Suppressor macrophage treated with lipopolysaccharide for 1 hour (primary cell): ENCODE data around the gene IGLL5.
A peak's percentile ranks its signal among the peaks of the same experiment; 100 is the strongest.

Experiments
- DNase-seq, 3 donors: peaks; one replicate each; pipeline ENCODE4 v3.0.0-alpha.2; 2020 to 2022

Gene IGLL5

GRCh38 chr22:22887621-22888503 is at the start of gene IGLL5:
Gene IGLL5 (plus strand): TSS chr22:22887816. CDS start chr22:22888054, 238 bp downstream.
- no peak for DNase-seq

DNA sequence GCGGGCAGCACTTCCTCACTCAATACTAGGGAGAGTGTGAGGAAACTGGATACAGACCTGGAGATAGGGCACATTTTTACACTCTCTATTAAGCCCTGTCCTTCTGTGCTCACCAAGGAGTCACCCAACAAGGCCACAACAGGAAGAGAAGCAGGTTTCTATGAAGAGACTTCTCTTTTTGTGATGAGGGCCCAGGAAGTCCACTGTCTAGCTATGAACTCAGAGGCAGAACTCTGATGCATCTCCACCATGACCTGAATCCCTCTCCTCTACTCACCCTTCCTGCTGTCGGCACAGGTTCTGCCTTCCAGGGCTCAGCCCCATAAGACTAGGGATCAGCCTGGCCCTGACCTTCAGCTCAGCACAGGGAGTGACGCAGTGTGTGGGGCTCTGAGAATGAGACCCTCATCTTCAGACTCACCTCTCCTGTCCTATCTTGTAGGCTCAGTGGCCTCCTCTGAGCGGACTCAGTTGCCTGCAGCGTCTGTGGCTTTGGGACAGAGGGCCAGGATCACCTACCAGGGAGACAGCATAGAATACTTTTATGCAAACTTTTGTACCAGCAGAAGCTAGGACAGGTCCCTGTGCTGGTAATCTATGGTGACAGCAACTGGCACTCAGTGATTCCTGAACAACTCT is 49.3 kb upstream of the IGLL5 start:
- DNase-seq = peak; percentile 60 to 64 (median 64)

DNA sequence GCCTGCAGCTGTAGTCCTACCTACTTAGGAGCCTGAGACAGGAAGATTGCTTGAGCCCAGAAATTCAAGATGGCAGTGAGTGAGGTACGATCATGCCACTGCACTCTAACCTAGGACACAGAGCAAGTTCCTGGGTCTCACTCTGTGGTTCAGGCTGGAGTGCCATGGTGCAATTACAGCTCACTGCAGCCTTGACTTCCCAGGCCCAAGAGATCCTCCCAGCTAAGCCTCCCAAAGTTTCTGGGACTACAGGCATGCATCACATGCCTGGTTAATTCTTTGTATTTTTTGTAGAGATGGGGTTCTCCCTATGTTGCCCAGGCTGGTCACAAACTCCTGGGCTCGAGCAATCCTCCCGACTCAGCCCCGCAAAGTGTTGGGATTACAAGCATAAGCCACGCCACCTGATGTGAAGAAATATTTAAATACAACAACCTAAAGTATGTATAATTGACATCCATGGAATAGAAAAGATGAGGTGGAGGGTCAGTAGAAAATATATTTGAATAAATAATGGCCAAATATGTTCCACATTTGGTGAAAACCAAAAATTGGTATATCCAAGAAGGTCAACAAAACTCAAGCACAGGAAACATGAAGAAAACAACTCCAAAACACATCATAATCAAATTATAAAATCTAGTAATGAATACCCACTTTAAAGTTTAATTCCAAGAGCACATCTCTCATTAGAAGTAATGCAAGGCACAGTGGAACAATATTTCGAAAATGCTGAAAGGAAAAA is 47.9 kb upstream of the IGLL5 start:
- DNase-seq = no peak

- DNase-seq = peak; percentile 53 to 70 (median 68)
Measured at GRCh38 chr22:22840780-22841179, 46.8 kb upstream of the IGLL5 start.

GRCh38 chr22:22841598-22841997 is 46.0 kb upstream of the IGLL5 start:
- no peak for DNase-seq

DNA sequence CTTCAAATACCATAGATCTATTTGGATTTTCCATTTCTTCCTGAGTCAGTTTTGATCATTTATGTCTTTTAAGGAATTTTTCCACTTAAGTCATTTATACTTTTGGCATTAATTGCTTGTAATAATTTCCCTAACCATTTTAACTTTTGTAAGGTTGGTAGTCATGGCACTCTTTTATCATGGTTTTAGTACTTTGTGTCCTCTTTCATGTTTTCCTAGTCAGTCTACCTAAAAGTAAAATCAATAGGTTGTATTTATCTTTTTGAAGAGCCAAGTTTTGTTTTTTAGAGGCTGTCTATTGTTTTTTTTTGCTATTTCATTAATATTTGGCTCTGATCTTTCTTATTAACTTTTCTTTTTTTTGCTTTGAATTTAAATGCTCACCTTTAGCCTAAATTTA is 45.5 kb upstream of the IGLL5 start:
- DNase-seq = no peak

DNA sequence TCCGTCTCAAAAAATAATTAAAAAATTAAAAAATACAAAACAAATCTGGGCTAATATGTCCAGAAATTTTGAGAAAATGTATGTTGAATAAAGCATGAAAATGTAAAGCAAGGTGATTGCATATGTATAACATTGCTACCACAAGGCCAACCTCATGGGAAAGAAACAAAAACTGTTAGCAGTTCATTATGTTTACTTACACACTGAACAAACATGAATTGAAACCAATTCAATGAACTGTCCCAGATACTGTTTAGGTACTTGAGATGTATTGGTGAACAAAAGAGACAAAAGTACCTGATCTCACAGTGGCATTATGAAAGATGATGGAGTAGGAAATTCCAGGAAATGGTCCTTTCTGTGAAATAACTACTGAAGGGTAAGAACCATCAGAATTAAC is 43.8 kb upstream of the IGLL5 start:
- no peak for DNase-seq

- DNase-seq = peak in 2 of 3 donors; percentile 35 to 53
Measured at GRCh38 chr22:22847241-22847640, 40.4 kb upstream of the IGLL5 start.

- DNase-seq = peak; percentile 74 to 83 (median 78)
Measured at GRCh38 chr22:22848364-22848866, 39.2 kb upstream of the IGLL5 start.

GRCh38 chr22:22849640-22850610 is 37.7 kb upstream of the IGLL5 start:
- no peak for DNase-seq

GRCh38 chr22:22851969-22852368 is 35.6 kb upstream of the IGLL5 start:
- DNase-seq = no peak

DNA sequence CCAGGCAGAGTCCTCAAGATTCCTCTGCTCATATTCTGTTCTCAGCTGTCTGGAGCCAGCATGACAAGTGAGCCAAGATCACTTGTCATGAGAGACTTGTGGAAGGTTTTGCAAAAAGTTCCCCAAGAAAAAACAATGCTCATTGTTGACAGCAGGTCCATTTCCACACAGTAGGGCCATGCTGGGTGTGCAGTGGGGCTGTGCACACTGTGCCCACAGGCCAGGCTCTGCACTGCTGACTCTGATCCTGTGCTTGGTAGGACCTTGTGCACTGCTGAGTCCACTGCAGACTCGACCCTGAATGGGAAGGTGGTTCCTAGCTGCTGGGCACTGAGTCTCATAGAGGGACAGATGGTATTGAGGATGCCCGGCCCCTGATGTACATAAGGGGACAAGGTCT is 33.9 kb upstream of the IGLL5 start:
- no peak for DNase-seq

- DNase-seq = no peak
Measured at GRCh38 chr22:22854466-22854865, 33.1 kb upstream of the IGLL5 start.

GRCh38 chr22:22855085-22855484 is 32.5 kb upstream of the IGLL5 start:
- DNase-seq = no peak

- peak; percentile 60 to 86 (median 70) for DNase-seq
Measured at GRCh38 chr22:22855617-22856308, 31.9 kb upstream of the IGLL5 start.

DNA sequence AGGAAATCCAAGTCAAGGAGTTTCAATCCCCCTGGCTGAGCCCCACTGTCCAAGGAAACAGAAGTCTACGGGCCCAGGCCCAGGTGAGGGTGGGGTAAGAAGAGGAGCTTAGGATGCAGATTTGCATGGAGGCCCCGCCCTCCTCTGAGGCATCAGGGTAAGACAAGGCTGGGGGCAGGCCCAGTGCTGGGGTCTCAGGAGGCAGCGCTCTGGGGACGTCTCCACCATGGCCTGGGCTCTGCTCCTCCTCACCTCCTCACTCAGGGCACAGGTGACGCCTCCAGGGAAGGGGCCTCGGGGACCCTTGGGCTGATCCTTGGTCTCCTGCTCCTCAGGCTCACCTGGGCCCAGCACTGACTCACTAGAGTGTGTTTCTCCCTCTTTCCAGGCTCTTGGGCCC is 31.3 kb upstream of the IGLL5 start:
- no peak for DNase-seq

DNA sequence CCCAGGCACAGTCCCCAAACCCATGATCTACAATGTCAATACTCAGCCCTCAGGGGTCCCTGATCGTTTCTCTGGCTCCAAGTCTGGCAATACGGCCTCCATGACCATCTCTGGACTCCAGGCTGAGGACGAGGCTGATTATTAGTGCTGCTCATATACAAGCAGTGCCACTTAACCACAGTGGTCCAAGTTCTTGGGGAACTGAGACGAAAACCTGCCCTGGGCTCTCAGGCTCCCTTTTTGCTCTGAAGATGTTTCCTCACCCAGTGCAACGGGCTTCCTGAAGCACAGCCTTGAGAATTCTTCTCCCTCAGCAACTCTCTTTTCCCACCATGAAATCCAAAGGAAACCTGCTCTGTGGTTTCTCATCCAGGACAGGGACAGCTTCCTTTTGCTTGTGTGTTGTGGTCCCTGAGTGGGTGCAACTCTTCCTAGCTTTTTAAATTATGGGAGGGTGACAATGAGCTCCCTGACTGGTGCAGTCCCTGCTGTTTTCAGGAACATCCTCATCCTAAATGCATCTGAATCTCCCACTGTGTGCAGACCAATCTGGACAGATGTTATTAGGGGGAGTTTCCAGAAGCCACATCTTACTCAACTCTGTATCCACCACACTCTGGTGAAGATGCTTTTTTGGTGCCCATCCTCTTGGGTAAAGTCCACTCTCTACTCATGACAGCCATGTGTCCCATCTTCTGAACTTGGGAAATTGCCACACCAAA is 30.6 kb upstream of the IGLL5 start:
- DNase-seq = peak in 2 of 3 donors; percentile 9 to 24

- no peak for DNase-seq
Measured at GRCh38 chr22:22857607-22858558, 29.7 kb upstream of the IGLL5 start.

GRCh38 chr22:22858559-22858937 is 29.1 kb upstream of the IGLL5 start:
- DNase-seq = no peak

GRCh38 chr22:22863001-22863400 is 24.6 kb upstream of the IGLL5 start:
- no peak for DNase-seq
